NCI-H1105 treated with DMSO at 0.1 percent for 48 hours (cell line): ENCODE measurements around the gene ZNF236.
"Not testable (repeated sequence)": the region's sequence is repeated elsewhere in the genome, so short reads cannot be mapped to it uniquely, and the experiment has no call there.

Experiments
- DNase-seq: peaks from one replicate; lab custom pipeline; 2025; lab: John Stamatoyannopoulos, UW

Gene ZNF236

GRCh38 chr18:76988827-76989646, 166.7 kb downstream of the ZNF236 start:
- DNase-seq, result no peak

- no peak for DNase-seq
Observed at GRCh38 chr18:76989647-76990190, 167.4 kb downstream of the ZNF236 start.

GRCh38 chr18:76990343-76991020, 168.1 kb downstream of the ZNF236 start:
- DNase-seq, result not testable (repeated sequence)

- no peak for DNase-seq
Observed at GRCh38 chr18:76991021-76991688, 168.8 kb downstream of the ZNF236 start.

- DNase-seq, result no peak
Observed at GRCh38 chr18:76992226-76993084, 170.1 kb downstream of the ZNF236 start.

- DNase-seq, result no peak
Observed at GRCh38 chr18:76993085-76993382, 170.7 kb downstream of the ZNF236 start.

GRCh38 chr18:76993573-76993972, 171.2 kb downstream of the ZNF236 start:
- DNase-seq, result no peak

GRCh38 chr18:76994086-76994654, 171.8 kb downstream of the ZNF236 start:
- no peak for DNase-seq

- no peak for DNase-seq
Observed at GRCh38 chr18:76995896-76996295, 173.5 kb downstream of the ZNF236 start.

- no peak for DNase-seq
Observed at GRCh38 chr18:76996429-76996828, 174.1 kb downstream of the ZNF236 start.

- no peak for DNase-seq
Observed at GRCh38 chr18:76997951-76998808, 175.8 kb downstream of the ZNF236 start.

GRCh38 chr18:76999077-76999476, 176.7 kb downstream of the ZNF236 start:
- no peak for DNase-seq

- DNase-seq, result peak; percentile 30
Observed at GRCh38 chr18:77000527-77000926, 178.2 kb downstream of the ZNF236 start.

GRCh38 chr18:77001041-77001440, 178.7 kb downstream of the ZNF236 start:
- DNase-seq, result no peak

GRCh38 chr18:77001979-77002378, 179.6 kb downstream of the ZNF236 start:
- DNase-seq, result no peak

- DNase-seq, result no peak
Observed at GRCh38 chr18:77002496-77002895, 180.1 kb downstream of the ZNF236 start.

GRCh38 chr18:77003316-77003715, 181.0 kb downstream of the ZNF236 start:
- no peak for DNase-seq

GRCh38 chr18:77004555-77005380, 182.4 kb downstream of the ZNF236 start:
- DNase-seq, result no peak

- no peak for DNase-seq
Observed at GRCh38 chr18:77005651-77006195, 183.4 kb downstream of the ZNF236 start.
